HG02973 (cell line): ENCODE data around the gene EWSR1.

ENCODE experiments used
- ATAC-seq: cut with Tn5 transposase; IDR thresholded peaks from one replicate; pipeline ENCODE4 v1.9.1; 2021; ENCODE audit warnings: moderate library complexity; ENCODE audit not compliant: unreplicated experiment

EWSR1 gene

DNA sequence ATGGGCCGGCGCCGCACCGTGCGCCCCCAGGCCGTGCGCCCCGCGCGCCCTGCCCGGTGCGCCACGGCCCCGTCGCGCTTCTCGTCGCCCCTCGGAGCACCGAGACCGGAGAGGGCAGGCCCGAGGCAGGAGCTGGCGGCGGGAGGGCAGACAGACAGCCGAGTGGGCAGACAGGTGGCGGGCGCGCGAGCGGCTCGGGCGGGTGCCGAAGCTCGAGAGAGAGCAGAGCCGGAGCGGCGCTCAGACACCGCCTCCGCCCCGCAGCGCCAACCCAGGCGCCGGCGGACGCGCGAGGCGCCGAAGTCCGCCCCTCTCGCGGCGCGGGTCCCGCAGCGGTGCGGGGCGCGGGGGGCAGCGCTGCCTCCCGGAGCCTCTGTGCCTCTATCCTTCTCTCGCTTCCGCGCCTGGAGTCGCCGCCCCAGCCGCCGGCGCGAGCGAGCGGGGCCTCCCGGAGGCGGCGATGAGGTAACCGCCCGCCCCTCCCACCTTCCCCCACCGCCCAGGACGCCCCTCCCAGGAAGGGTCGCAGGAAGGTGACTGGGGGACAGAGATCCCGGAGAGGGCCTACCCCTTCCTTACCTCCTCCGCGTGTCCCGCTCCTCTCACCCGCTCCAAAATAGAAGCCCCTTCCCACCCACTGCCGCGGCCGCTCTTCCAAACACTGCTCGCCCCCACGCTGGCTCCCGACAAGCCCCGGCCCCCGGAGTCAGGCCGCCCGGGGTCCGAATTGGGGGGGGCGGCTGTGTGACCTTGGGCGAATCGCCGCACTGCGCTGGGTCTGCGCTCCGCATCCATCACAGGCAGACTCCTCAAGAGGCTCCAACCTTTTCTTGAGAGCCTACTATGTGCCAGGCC lies 47.4 kb downstream of the EWSR1 start, which contains the start of gene RASL10A:
Gene RASL10A (minus strand): TSS at position 412 of the 855 bp plus-strand sequence. CDS start 451 bp downstream, outside the sequence.
- no peak for ATAC-seq

DNA sequence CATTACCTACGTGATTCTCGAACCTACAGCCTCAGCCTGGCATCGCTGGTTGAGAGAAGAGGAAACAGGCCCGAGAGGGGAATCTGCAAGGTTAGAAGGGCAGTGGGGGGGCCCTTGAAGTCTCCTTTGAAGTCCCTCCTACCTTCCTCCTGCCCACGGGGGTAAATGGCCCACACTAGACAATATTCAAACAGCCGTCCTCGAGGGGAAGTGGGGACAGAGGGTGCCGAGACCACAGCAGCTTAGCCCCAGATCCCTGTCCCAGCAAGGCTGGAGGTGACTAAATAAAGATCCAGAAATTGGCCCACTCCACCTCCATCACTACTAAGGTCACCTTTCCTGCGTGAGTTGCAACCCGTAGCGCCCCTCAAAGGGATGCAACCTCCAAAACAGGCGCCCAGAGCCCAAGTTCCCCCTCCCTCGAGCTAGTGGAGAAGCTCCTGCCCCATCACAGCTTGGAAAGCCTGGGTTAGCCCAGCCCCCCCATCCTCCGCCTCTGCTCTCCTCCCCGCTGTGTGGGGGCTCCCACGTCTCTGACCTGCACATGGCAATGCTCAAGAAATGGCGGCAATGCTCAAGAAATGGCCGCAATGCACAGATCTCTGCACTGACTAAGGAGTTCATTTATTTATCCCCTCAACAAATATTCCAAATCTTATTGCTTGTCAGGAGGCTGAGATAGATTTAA lies 48.2 kb downstream of the EWSR1 start:
- ATAC-seq: no peak

DNA sequence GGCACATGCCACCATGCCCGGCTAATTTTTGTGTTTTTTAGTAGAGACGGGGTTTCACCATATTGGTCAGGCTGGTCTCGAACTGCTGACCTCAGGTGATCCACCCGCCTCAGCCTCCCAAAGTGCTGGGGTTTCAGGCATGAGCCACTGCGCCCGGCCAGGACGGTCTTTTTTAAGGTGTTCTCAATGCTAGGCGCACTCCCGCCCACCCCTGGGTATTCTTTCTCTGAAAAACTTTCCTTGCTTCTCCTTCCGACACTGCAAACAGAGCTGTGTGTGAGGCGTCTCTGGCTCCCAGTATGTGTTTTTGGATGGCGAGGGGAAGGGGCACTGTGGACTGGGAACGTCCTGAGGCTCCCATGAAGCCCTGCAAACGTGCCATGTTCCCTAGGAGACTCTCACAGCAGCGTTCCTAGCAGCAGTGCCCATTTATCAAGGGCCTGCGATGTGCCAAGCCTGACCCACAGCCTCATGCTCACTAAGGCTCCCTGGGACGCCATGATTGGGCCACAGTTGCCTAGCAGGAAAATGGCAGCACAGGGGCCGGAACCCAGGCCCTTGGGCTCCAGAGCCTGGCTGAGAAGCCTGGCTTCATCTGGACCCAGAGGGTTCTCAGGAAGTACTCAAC lies 49.9 kb downstream of the EWSR1 start:
- ATAC-seq: no peak

DNA sequence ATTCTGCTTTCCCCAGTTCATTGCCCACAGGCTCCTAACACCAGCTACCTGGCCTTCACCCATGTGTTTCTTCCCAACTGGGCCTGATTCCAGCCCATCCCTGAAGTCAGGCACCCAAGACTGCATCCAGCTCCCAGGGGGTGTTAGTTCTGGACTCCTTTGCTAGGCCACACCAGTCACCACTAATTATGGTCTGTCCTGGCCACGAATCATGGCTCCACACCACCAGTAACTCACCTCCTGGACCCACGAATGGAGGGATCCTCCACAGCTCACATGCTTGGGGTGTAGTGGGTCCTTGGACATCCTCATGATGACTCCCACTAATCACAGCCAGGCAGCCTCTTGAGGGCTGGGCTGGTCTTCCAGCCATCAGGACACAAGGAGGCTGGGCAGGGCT lies 51.0 kb downstream of the EWSR1 start:
- ATAC-seq: no peak

DNA sequence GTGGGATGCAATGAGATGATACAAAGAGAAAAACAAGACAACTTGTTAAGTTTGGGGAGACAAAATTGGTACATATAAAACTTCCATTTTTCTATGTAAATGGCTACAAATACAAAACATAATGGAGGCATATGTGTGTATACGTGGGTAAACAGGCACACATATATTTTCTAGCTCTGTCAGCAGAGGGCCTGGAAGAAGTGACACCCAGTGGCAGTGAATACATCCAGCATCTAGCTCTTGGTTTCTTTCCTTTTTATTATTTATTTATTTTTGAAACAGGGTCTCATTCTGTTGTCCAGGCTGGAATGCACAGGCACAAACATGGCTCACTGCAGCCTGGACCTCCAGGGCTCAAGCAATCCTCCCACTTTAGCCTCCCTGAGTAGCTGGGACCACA lies 52.5 kb downstream of the EWSR1 start:
- ATAC-seq: no peak

DNA sequence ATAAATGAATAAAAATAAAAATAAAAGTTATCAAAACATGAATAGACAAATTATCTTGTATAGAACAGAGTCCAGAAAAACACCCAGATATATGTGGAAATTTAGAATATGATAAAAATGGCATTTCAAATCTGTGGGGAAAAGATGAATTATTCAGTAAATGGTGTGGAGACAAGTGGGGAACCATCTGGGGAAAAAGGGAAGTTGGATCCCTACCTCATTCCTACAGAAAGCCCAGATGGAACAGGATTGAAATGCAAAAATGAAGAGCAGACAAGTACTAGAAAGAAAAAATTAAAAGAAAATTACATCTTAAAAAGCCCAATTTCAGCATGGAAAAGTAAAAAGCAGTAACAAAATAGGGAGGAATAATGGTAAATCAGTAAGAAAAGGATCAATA lies 55.6 kb downstream of the EWSR1 start:
- ATAC-seq: no peak

DNA sequence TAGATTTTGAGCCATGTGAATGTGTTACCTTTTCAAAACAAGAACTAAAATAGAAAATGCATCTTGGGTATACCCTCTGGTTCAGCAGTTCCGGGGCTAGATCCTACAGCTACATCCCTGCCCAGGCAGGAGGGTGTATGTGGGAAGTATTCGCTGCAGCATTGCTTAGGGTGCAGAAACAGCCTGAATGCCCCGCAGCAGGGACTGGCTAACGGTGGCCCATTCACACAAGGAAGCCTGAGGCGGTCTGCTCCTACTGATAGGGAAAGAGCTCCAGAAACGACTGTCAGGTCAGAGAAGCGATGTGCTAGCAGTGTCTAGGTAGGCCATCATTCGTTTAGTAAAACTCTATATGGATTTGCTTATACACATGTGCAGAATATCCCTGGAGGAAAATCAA lies 57.3 kb downstream of the EWSR1 start:
- no peak for ATAC-seq

DNA sequence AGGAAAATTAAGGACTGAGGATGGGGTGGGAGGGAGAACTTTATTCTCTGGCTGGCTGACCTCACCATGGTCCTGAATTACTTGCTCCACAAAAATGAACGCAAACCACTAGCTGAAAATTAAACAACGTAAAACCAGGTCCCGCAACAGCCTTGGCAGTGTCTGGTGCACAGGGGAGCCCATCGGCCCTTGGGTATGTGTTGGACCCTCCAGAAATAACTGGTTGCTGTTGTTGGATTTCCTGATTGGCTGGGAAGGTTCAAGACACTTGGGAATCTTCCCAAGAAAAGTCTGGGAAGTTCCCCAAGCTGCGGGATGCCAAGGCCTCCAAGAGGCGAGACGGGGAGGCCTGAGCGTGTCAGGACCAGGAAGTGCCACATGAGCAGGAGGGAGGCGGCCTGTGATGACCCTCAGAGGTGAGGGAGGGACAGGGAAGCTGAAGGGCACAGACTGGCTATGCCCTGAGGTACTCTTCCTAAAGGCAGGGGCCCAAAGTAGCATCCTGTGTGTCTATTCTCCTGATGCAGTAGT lies 57.8 kb downstream of the EWSR1 start:
- no peak for ATAC-seq

DNA sequence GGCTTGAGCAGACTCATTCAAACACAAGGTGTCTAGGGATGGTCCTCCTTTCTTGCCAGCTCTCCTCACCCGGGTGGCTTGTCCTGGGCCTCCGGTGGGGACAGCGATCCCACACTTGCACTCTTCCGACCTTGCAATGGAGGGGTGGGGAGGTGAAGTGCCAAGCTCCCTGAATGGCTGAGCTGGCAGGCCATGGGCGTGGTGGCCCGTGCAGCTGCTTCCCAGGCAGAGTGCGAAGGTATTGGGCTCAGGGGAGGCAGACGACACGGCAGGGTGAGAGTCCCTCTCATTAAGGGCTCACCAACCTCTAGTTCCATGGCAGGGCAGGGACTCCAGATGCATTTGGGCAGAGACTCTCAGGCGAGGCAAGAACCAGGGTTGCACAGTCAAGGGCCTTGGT lies 58.4 kb downstream of the EWSR1 start:
- ATAC-seq: no peak

DNA sequence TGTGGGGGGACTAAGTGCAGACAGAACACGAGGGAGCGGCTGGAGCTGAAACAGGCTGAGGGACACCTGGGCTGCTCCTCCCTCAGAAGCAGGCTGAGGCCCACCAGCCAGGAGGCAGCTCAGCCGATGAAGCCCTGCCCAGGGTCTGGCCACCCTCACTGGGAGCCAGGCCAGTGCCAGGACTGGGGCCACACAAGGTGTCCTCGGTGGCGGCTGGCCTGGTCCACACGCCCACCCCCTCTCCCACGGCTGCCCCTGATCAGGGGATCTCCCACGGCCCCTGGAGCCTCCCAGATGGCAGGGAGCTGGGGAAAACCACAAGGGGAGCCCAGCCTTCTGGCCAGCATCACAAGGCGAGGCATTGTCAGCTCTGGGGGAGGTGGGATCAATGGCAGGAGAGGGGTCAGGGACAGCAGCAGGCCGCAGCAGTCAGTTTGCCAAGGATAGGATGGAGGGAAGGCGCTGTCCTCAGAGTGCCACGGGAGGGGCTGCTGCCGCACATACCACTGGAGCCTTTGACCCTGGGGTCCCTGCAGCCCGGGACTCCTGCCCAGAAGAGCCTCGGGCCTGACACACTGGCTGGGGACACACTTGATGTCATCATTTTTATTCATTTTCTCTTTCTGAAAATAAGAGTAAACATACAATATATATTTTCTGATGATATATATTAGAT lies 59.2 kb downstream of the EWSR1 start:
- ATAC-seq: no peak

DNA sequence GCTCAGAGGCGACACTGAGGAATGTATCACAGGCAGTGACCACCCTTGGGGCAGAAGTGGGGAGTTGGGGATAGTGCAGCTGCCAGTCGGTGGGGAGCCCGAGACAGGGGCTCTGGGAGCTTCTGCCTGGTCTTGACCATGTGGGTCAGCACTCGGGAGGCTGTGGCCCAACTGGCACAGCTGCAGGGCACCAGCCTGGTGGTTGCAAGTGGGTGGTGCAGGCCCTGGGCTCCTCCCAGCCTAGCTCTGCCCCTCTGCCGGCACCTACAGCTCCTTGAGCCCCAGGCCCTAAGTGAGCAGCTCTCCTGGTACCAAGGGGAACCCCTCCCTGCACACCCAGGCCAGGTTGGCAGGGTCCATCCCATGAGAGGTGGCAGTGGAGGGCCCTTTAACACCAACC lies 60.0 kb downstream of the EWSR1 start:
- ATAC-seq: no peak

DNA sequence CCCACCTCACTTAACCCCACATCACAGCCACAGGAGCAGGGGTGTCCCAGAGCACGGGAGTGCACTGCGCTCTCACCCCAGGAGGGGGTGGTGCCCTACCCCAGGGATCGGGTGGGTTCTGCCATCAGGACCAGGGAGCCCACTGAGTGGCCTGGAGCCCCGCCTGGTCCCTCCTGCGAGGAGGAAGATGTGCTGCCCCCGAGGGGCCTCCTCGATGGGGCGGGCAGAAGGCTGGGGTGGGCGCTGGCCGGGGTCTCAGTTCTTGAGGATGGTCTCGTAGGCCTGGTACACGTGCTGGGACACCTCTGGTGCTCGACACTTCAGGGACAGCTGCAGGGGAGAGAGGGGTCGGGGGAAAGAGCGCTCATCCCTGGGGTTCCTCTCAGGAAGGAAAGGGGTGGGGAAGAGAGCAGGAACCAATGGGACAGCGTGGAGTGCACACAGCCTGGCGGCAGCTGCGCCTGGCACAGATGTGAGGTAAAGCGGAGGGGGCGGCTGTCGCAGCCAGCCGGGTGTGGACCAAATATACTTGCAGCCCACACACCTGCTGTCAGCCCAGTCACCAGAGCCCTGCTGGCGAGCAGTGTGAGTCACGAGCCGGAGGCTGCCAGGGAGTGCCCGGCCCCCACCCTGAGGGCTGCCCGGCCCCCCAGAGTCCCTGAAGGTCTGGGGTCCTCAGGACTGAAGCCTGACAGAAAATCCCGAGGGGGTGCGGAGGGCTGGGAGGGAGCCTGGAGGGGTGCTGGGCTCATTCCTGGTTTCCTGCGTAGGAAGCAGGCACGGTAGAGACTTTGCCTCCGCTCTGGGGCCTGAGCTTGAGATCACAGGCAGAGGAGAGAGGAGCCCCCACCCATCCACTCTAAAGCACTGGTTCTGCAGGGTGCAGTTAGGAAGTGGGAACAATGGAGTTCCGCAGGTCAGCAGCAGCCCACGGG lies 60.8 kb downstream of the EWSR1 start:
- no peak for ATAC-seq

DNA sequence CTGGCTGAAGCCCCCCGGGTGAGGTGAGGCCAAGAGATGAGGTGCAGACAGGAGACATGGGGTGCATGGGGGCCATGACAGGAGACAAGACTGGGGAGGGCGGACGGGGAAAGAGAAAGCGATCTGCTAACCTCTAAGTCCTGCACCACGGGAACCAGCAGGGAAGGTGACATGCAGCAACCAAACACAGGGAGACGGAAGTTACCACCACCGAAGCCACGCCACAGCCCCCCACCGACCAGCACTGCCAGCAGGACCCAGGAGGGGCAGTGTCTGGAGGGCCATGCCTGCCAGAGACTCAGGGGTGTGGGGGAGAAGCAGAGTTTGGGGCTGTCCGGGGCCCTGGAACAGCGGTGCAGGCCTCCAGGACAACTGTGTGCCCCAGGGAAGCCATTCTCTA lies 61.5 kb downstream of the EWSR1 start:
- no peak for ATAC-seq

DNA sequence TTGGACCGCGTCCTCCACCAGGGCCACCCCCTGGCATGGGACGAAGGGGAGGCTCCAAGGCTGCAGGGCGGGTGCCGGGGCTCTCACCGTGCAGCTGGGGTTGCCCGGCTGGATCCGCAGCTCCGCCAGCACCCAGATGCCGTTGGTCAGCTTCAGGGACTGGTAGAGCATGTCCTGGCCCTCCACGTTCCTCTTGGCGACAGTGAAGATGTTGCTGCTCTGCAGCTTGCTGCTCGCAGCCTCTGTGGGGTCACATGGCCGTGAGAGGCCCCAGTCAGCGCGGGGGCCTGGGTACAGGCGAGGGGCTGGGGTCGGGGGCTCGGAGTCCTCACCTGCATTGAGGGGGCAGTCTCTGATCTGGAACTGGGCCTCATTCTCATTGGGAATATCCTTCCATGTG lies 62.2 kb downstream of the EWSR1 start:
- ATAC-seq: no peak

DNA sequence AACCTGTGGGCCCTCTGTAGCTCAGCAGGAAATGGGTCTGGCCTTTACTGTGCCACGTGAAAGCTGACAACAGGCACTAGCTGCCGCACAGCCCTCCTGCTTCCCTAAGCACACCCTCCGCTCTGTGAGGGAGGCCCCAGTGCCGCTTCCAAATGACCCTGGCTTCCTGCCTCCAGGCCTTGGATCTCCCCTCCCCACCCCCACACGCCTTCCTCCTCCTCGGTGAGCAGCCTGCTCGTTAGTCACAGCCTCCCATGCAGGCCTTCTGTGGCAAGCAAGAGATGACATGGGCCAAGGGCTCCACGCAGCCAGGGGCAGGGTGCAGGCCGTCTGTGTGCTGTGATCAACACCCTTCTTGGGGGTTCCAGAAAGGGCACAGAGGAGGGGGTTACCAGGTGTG lies 62.7 kb downstream of the EWSR1 start:
- ATAC-seq: no peak

DNA sequence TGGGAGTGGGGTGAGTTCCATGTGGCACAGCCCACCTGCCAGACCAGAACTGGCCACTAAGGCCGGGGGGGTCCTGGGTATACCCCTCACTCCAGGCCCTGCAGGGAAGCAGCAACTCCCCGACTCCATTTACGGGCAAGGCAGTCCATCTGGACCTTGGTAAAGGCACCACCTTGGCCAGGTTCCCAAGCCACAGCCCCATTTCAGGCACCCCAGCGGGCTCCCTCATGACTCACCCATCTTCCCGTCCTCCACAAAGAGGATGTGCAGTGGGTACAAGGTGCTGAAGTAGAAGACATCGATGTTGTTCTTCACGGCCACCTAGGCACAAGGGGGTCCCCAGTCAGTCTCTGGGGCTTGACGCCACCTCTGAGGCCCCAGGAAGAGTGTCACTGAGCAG lies 63.1 kb downstream of the EWSR1 start:
- ATAC-seq: no peak

DNA sequence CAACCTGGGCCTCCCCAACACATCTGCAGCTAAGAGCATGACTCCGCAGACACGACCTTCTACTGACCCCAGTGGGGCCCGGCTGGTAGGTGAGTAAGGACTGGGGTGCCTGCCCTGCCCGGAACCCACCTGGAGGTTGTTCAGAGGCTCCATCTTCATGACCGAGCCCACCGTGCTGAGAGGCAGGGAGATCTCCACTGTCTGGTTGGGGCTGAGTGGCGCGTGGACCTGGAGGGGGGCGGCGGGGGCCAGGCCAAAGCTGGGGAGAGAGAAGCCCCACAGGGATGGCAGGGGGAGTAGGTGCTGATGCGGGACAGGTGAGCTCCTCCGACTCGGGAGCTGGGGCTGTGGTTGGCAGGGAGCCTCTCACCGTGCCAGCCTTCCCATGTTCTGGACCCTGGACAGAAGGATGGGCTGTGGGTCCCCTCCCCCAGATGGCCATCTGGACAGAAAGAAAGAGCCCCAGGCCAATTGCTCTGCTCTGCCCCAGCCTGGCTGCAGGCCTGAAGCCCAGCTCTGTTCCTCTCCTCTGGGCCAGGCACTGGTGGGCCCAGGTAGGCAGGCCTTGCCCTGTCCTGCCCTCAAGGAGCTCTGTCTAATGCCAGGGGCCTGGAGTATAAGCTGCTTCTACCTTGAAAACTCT lies 63.7 kb downstream of the EWSR1 start:
- no peak for ATAC-seq

DNA sequence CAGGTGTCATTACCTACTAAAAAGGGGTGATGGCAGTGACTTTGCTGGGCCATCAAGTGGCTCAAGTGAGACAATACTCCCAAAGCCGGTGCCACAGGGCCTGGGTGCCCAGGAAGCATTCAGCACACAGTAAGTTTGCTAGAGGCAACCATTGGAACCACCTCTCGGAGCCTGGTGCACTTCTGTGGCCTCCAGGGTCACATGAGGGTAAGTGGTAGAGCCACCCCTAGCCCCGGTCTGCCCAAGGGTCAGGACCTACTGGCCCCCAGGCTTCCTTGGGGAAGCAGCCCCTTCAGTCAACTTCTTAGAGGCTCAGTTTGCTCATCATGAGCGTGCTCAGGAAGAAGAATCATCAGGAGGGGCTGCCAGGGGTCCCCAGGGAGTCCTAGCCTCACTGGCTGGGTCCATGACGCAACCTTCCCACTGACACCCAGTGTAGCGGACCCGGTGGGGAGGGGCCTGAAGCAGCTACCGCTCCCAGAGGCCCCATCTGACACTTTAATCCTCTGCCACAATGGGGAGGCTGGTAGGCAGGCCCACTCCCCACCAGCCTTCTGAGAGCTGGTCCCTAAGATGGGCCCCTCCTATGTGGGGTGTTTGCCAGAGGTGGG lies 64.9 kb downstream of the EWSR1 start:
- no peak for ATAC-seq

DNA sequence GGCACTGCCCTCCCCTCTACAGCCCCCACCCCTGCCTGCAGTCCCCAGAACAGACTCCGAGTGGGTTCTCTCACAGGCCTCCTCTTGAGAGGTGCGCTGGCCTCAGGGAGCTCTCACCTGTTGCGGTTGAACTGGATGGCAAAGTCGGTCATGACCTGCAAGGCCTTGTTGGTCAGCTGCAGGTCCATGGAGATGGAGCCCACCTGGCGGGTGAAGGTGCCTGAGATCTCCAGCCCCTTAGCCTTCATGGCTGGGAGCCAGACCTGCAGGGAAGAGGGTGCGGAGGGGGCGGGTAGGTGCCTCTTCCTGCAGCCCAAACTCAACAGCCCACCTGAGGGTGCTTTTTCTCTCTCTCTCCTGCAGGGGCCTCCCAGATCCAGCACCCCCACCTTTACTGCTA lies 66.1 kb downstream of the EWSR1 start:
- no peak for ATAC-seq
